Activated CD4-positive, alpha-beta T cell treated with anti-CD3 and anti-CD28 coated beads, Interleukin-2, amount 10 ng/mL, durations not matched to agents 24 days and 14 days (primary cell): Measurements from ENCODE around the gene MUC5B. TPM values are rescaled to one million over a fixed set of nuclear protein-coding genes. Genes with fewer than 3 reads are reported as not detected.

Experiments used
- DNase-seq: peaks from one replicate; pipeline ENCODE4 v3.0.0; 2022
- H3K27ac Mint-ChIP-seq: one replicate; pipeline ENCODE4 v1.8.0; 2022; ENCODE audit warnings: mild to moderate bottlenecking, mixed read lengths
- H3K27me3 Mint-ChIP-seq: one replicate; pipeline ENCODE4 v1.8.0; 2022; ENCODE audit warnings: mixed read lengths
- H3K36me3 Mint-ChIP-seq: one replicate; pipeline ENCODE4 v1.8.0; 2022; ENCODE audit warnings: low read depth, mild to moderate bottlenecking, mixed read lengths
- H3K4me1 Mint-ChIP-seq: one replicate; pipeline ENCODE4 v1.8.0; 2021; ENCODE audit warnings: mixed read lengths
- H3K4me3 Mint-ChIP-seq: one replicate; pipeline ENCODE4 v1.8.0; 2022; ENCODE audit warnings: mild to moderate bottlenecking, moderate library complexity, mixed read lengths
- H3K9me3 Mint-ChIP-seq: one replicate; pipeline ENCODE4 v1.8.0; 2021; ENCODE audit warnings: mixed read lengths
- intact Hi-C: fragments of 100-400 bp; cut with micrococcal nuclease; formaldehyde crosslinking; loops from one replicate; pipeline ENCODE4 v1.15.1; 2023
- total RNA-seq: library from RNA; stranded (reverse); gene quantifications from 2 replicates; pipeline ENCODE4 v1.2.3, GENCODE V29; 2022

MUC5B gene
- total RNA-seq, 1 donor from 2014 or later: not detected

DNA sequence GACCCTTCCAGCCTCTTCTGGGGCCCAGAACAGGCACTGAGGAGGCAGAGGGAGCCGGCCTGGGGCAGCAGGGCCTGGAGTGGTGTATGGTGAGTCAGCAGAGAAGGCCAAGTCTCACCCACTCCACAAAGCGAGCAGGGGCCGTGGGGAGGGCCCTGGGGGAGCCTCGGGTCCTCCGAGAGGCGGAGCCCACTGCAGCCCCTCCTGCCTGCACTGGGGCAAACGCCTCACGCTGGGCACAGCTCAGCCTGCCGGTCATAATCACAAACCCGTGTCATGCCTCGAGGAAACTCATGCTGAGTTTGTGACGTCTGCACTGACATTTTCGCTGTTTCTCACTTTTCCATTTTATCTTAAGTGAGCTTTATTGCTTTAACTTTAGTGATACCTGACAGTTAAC is 48.1 kb downstream of the MUC5B start:
- no peak for DNase-seq
- peaks cover 4% of the 10 kb centered on the region for H3K9me3 Mint-ChIP-seq
- no peak overlapping the region for H3K27ac Mint-ChIP-seq
- H3K36me3 Mint-ChIP-seq: peaks cover 2% of the 10 kb centered on the region
- H3K27me3 Mint-ChIP-seq: no peaks in the 10 kb centered on the region
- H3K4me1 Mint-ChIP-seq: no peaks in the 10 kb centered on the region
- H3K4me3 Mint-ChIP-seq: no peak overlapping the region
- intact Hi-C loops: no loop called here

- H3K27me3 Mint-ChIP-seq: no peaks in the 10 kb centered on the region
- DNase-seq: no peak
- H3K36me3 Mint-ChIP-seq: peaks cover 3% of the 10 kb centered on the region
- intact Hi-C loops: no loop called here
- H3K27ac Mint-ChIP-seq: no peak overlapping the region
- peaks cover 4% of the 10 kb centered on the region for H3K9me3 Mint-ChIP-seq
- H3K4me1 Mint-ChIP-seq: no peaks in the 10 kb centered on the region
- H3K4me3 Mint-ChIP-seq: no peak overlapping the region
Observed at GRCh38 chr11:1271406-1271805, 48.5 kb downstream of the MUC5B start.

DNA sequence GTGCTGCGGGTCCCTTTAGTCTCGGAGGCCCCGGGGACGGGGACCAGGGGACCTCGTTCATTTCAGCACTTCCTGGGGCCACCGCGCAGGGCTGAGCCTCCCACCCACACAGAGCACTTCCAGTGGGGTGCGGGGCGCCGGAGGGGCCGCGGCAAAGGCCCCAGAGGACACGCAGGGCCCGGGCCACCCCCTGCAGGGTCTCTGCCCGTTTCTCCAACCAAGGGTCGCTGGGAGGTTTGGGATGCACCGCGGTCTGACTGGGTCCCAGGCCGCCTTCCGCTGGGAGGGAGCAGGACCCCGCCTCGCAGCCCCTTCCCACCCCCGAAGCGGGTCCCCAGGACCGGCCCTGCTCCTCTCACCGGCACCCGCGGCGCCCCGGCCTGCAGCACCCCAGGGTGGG is 49.1 kb downstream of the MUC5B start:
- no peak overlapping the region for H3K27ac Mint-ChIP-seq
- peaks cover 5% of the 10 kb centered on the region for H3K36me3 Mint-ChIP-seq
- intact Hi-C loops: no loop called here
- DNase-seq: no peak
- no peak overlapping the region for H3K4me3 Mint-ChIP-seq
- H3K9me3 Mint-ChIP-seq: no peaks in the 10 kb centered on the region
- H3K4me1 Mint-ChIP-seq: no peaks in the 10 kb centered on the region
- H3K27me3 Mint-ChIP-seq: no peaks in the 10 kb centered on the region

DNA sequence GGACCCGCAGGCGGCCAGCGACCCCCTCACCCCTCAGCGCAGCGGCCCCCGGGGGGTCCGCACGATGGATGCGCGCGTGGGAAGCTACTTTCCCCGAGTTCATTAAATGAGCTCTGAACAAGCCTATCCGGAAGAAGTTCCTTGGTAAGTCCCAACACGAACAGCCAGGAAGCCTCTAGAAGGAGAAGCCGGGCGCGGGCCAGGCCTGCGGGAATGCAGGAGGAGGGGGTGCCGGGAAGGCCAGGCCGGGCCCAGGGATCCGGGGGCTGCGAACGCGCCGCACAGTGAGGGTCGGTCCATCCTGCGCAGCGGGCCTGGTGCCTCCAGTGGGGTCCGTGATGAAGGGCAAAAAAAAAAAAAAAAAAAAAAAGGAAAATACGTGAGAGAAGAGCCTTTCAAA is 49.7 kb downstream of the MUC5B start:
- H3K27me3 Mint-ChIP-seq: no peaks in the 10 kb centered on the region
- no peaks in the 10 kb centered on the region for H3K4me1 Mint-ChIP-seq
- H3K27ac Mint-ChIP-seq: no peak overlapping the region
- no peaks in the 10 kb centered on the region for H3K9me3 Mint-ChIP-seq
- intact Hi-C loops: no loop called here
- H3K4me3 Mint-ChIP-seq: no peak overlapping the region
- no peak for DNase-seq
- peaks cover 7% of the 10 kb centered on the region for H3K36me3 Mint-ChIP-seq

DNA sequence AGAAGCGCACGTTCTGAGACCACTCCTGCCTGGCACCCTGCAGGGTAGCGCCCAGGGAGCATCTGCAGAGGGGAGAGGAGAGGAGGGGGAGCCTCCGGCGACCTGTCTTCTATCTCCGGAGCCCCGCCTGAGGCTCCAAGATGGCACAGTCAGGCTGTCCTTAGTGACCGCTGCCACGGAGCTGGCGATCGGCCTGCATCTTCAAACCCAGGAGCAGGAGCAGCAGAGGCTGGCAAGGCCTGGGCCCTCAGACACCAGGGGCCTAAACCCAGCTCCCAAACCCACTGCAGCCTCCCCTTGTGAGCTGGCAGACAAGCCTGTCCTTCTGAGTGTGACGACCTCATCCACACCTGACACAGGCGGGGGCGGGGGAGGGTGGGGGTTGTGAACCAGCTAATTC is 51.6 kb downstream of the MUC5B start:
- no peak overlapping the region for H3K27ac Mint-ChIP-seq
- no peaks in the 10 kb centered on the region for H3K9me3 Mint-ChIP-seq
- H3K4me1 Mint-ChIP-seq: no peaks in the 10 kb centered on the region
- H3K36me3 Mint-ChIP-seq: peaks cover 7% of the 10 kb centered on the region
- H3K27me3 Mint-ChIP-seq: no peaks in the 10 kb centered on the region
- intact Hi-C loops: no loop called here
- no peak overlapping the region for H3K4me3 Mint-ChIP-seq
- no peak for DNase-seq

DNA sequence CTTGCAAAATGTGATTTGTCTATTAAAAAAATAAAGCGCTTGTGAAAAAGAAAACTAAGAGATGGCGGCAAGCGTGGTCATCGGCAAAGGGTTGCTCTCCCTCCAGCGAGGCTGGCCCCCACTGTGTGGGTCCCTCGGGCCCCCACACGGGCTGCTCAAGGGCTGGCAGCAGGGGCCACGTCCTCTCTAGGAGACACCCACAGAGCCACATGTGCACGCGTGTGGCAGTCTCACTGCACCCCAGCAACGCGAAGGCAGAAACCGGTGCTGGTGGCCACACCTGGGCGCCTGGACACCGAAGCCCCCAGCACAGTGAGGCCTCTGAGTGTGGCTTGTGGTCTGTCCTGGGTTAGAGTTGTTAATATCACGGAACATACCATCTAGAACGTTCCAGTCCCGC is 52.2 kb downstream of the MUC5B start:
- no peak for DNase-seq
- intact Hi-C loops: no loop called here
- peaks cover 7% of the 10 kb centered on the region for H3K36me3 Mint-ChIP-seq
- H3K9me3 Mint-ChIP-seq: no peaks in the 10 kb centered on the region
- no peaks in the 10 kb centered on the region for H3K4me1 Mint-ChIP-seq
- H3K4me3 Mint-ChIP-seq: no peak overlapping the region
- H3K27ac Mint-ChIP-seq: no peak overlapping the region
- H3K27me3 Mint-ChIP-seq: no peaks in the 10 kb centered on the region

GRCh38 chr11:1276041-1276790 is 53.4 kb downstream of the MUC5B start:
- H3K36me3 Mint-ChIP-seq: peaks cover 9% of the 10 kb centered on the region
- no peak for DNase-seq
- no peaks in the 10 kb centered on the region for H3K4me1 Mint-ChIP-seq
- no peaks in the 10 kb centered on the region for H3K27me3 Mint-ChIP-seq
- intact Hi-C loops: no loop called here
- H3K4me3 Mint-ChIP-seq: no peak overlapping the region
- H3K27ac Mint-ChIP-seq: no peak overlapping the region
- H3K9me3 Mint-ChIP-seq: no peaks in the 10 kb centered on the region

DNA sequence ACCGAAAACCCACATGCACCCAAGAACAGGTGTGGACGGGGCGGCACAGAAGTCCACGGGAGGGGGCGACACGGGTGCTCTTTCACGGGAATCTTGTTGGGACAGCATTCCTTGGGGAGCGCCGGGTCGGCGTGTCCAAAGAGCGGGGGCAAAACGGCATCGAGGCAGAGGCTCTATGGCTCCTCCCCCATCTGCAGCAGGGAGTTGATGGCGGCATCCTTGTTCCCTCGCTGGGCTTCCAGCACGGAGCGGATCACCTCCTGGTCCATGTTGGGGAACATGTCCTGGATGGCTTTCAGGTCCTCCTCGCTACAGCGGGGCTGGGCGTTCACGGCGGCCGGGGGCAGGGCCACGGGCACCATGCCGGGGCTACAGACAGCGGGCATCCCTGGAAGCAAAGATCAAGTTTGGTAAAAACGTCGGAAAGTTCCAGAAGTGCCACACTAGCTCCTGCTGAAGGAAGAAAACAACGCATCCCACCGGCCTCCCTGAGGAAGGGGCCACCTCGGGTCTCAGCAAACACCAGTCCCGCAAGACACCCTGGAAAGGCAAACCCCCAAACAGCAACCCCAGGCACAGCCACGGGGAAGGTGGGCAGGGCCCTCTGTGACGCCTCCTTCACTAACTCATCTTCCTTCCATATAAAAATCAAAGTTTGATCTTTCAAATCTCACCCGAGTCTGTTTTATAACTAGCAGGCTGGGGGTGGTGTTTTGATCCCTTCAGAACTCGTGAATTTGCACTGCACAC is 54.2 kb downstream of the MUC5B start:
- intact Hi-C loops: no loop called here
- Mint-ChIP-seq H3K27ac (no peak overlapping the region), H3K27me3 (no peaks in the 10 kb centered on the region), H3K4me1 (no peaks in the 10 kb centered on the region), H3K9me3 (no peaks in the 10 kb centered on the region), H3K4me3 (no peak overlapping the region), H3K36me3 (peaks cover 9% of the 10 kb centered on the region)
- DNase-seq: no peak

DNA sequence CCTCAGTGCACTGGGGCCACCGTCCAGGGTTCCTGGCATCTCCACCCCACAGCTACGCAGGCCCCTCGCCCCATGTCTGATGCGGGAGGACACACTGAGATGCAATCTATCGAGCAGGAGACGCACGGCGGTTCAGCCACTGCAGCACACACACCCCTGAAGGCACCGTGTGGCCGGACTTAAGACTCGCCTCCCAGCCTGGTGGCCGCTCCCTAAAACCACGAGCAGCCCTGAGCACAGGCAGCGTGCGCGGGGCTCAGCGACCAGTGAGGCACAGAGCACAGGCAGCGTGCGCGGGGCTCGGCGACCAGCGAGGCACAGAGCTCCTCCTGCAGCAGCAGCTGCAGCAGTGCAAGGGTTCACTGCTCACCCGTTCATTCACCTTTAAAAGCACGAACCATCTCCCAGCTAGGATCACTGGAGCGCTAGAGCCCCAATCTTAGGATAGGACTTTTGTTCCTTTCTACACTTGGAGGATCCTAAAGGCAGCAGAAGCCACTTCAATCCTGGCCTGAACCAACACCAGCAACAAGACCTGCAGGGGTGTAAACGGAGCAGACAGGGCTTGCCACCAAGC is 55.2 kb downstream of the MUC5B start:
- H3K4me1 Mint-ChIP-seq: no peaks in the 10 kb centered on the region
- H3K9me3 Mint-ChIP-seq: no peaks in the 10 kb centered on the region
- DNase-seq: no peak
- H3K36me3 Mint-ChIP-seq: peaks cover 9% of the 10 kb centered on the region
- no peaks in the 10 kb centered on the region for H3K27me3 Mint-ChIP-seq
- H3K27ac Mint-ChIP-seq: no peak overlapping the region
- no peak overlapping the region for H3K4me3 Mint-ChIP-seq
- intact Hi-C loops: no loop called here

GRCh38 chr11:1278766-1279673 is 56.2 kb downstream of the MUC5B start:
- intact Hi-C loops: no loop called here
- Mint-ChIP-seq H3K27ac (no peak overlapping the region), H3K9me3 (no peaks in the 10 kb centered on the region), H3K36me3 (peaks cover 10% of the 10 kb centered on the region), H3K4me3 (no peak overlapping the region), H3K27me3 (no peaks in the 10 kb centered on the region), H3K4me1 (no peaks in the 10 kb centered on the region)
- DNase-seq: no peak

DNA sequence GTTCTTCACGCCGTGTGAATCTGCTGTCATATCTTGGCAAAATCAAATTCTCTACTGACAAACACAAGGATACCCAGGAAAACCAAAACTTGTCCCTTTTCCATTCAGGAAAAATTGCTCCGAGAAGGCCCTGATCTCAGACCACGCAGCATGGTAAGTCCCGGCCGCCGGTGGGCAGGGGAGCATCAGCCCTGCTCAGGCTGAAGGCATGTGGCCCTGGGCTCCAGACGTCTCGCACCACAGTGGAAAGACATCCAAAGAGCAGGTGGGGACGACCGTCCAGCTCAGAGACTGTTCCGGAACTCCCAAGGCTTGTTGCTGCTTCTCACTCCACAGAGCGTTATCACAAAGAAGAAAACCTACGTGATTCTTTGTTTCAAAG is 56.8 kb downstream of the MUC5B start:
- intact Hi-C loops: no loop called here
- Mint-ChIP-seq H3K4me1 (no peaks in the 10 kb centered on the region), H3K27me3 (no peaks in the 10 kb centered on the region), H3K9me3 (no peaks in the 10 kb centered on the region), H3K36me3 (peaks cover 10% of the 10 kb centered on the region), H3K27ac (no peak overlapping the region), H3K4me3 (no peak overlapping the region)
- no peak for DNase-seq

DNA sequence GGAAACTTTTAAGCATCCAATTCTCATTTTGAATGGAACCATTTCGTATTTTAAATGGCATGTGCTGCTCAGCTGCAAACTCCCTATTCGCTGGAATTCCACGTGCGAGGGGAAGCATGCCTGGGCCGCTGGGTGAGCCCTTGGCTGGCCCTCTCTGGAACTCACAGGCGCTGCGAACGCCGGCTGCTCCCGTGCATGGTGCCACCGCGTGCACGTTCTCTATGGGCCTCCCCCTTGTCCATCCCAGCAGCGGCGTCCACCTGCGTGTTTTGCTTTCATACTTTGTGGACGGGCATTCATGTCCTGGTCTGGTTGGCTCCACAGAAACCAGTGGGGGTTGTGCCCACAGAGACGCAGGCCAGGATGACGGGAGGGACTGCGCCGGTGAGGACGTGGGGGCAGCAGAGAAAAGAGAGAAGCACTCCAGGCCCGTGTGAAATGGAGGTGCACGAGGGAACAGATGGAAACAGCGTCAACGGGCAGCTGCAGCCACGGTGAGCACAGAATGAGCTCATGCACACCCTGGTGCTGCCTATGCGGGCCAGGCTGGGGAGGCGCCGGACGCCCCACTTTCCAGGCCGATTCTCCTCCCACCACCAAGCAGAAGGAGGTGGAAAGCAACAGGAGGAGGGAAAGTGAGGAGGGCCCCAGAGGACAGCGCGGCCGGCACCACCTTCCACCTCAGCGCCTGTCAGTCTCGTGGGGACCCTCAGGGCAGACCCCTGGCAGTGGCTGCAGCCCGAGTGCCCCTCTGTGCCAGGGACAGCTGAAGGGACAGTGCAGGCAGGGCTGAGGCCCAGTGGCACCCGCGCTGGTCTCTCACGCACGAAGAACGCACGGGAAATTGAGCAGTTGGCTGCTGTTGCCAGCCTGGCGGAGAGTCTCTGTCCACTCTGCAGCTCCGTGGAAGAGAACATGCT is 57.5 kb downstream of the MUC5B start:
- no peaks in the 10 kb centered on the region for H3K4me1 Mint-ChIP-seq
- no peak for DNase-seq
- H3K9me3 Mint-ChIP-seq: no peaks in the 10 kb centered on the region
- H3K27ac Mint-ChIP-seq: no peak overlapping the region
- H3K36me3 Mint-ChIP-seq: peaks cover 10% of the 10 kb centered on the region
- no peaks in the 10 kb centered on the region for H3K27me3 Mint-ChIP-seq
- no peak overlapping the region for H3K4me3 Mint-ChIP-seq
- intact Hi-C loops: no loop called here
